ENCODE data around the gene EXOSC7. TPM values are rescaled to one million over a fixed set of nuclear protein-coding genes. Genes with fewer than 3 reads are reported as not detected.

EXOSC7 gene
- polyA plus RNA-seq, 1 of the 3 experiments (the other 2 are of a cell fraction), result 83.5 TPM

GRCh38 chr3:45054196-45054857 lies 78.3 kb downstream of the EXOSC7 start:
- Histone ChIP-seq H3K9ac (no peak overlapping the region), H3K36me3 (replicated peaks in 1 of 2; ENCODE audit: control insufficient read depth in 1 of 2, insufficient read depth in 2 of 2, low read length in 1 of 2) (no peaks in the 10 kb centered on the region), H3F3A (replicated peaks; ENCODE audit: insufficient read depth) (peaks cover 16% of the 10 kb centered on the region), H4K20me1 (ENCODE audit: insufficient read depth) (no peaks in the 10 kb centered on the region), H3K4me2 (0 out of 2 replicates have a peak overlapping the region, but pooled peaks have one; percentile 48), H3K4me1 (ENCODE audit: control insufficient read depth in 1 of 2, insufficient read depth in 2 of 2, low read depth in 1 of 2, low read length in 1 of 2) (peaks cover 0 to 17% of the 10 kb centered on the region in 2 experiments; a peak in 2 of 4 replicates), H3K27ac (ENCODE audit: low read depth in 2 of 2, low read length in 1 of 2) (peak overlapping the region in 1 of 2 experiments; percentile 67; a peak in 3 of 4 replicates), H3K9me2 (no peaks in the 10 kb centered on the region), H3K27me3 (ENCODE audit: insufficient read depth) (no peaks in the 10 kb centered on the region), H3K4me3 (ENCODE audit: low read depth in 2 of 2, low read length in 1 of 2) (no peak overlapping the region), H2AFZ (ENCODE audit: low read depth) (no peak overlapping the region), H3K79me2 (ENCODE audit: insufficient read depth) (no peaks in the 10 kb centered on the region), H3K9me3 (no peaks in the 10 kb centered on the region)
- DNase-seq, result no peak
- TF ChIP-seq CHD2 (IDR thresholded peaks at IDR 0.05; ENCODE audit: low read length, partially characterized antibody), result no peak
- 0 out of 2 replicates have a peak, but pooled peaks have one; percentile 9 for TF ChIP-seq JUND (IDR thresholded peaks at IDR 0.05)
- peak; percentile 77 for TF ChIP-seq TCF12 (IDR thresholded peaks at IDR 0.05)
- peak; percentile 70 for TF ChIP-seq NFIC (IDR thresholded peaks at IDR 0.05; ENCODE audit: borderline replicate concordance)
- 0 out of 2 replicates have a peak, but pooled peaks have one; percentile 24 for TF ChIP-seq POLR2AphosphoS5 (IDR thresholded peaks at IDR 0.05; ENCODE audit: low read depth, low read length)
- TF ChIP-seq PBX3 (IDR thresholded peaks at IDR 0.05), result peak; percentile 41; the same call in 1 of the 2 replicates
- TF ChIP-seq RAD21 (IDR thresholded peaks at IDR 0.05; ENCODE audit: low read length), result no peak
- no peak for TF ChIP-seq IRF3 (IDR thresholded peaks at IDR 0.05; ENCODE audit: low read depth, low read length)
- POLR2A ChIA-PET, result no interaction called here
- CTCF ChIA-PET, result interaction anchor here (5.1 to 9.6 kb wide), 2 partner anchors 12 to 156 kb away, joined by 21 to 129 read pairs; no protein-coding TSS in a partner anchor
- 69% methylated on average over 3 of the region's 3 CpGs for WGBS (ENCODE audit: low lambda C conversion rate)

- H4K20me1 ChIP-seq (ENCODE audit: insufficient read depth), result no peaks in the 10 kb centered on the region
- H3K9me3 ChIP-seq, result no peaks in the 10 kb centered on the region
- no peaks in the 10 kb centered on the region for H3K9me2 ChIP-seq
- no peak for DNase-seq
- TF ChIP-seq YY1 (IDR thresholded peaks at IDR 0.05; ENCODE audit: low read depth) (no peak), FOXM1 (IDR thresholded peaks at IDR 0.05; ENCODE audit: low read depth) (no peak), RFX5 (IDR thresholded peaks at IDR 0.05; ENCODE audit: low read length) (no peak), JUND (IDR thresholded peaks at IDR 0.05) (0 out of 2 replicates have a peak, but pooled peaks have one; percentile 23), NRF1 (IDR thresholded peaks at IDR 0.05; ENCODE audit: low read depth, low read length) (no peak), GATA2 (CRISPR knock-in tag; IDR thresholded peaks at IDR 0.05) (no peak), FOXJ3 (CRISPR knock-in tag; IDR thresholded peaks at IDR 0.05) (no peak), ELF1 (IDR thresholded peaks at IDR 0.05) (no peak), TCF12 (IDR thresholded peaks at IDR 0.05) (peak; percentile 25; the same call in 1 of the 2 replicates), RXRA (IDR thresholded peaks at IDR 0.05; ENCODE audit: borderline replicate concordance, low read depth) (no peak), FOSL2 (IDR thresholded peaks at IDR 0.05; ENCODE audit: borderline replicate concordance, low read depth) (peak; percentile 51; the same call in 1 of the 2 replicates)
- H3K79me2 ChIP-seq (ENCODE audit: insufficient read depth), result no peaks in the 10 kb centered on the region
- H3K4me1 ChIP-seq (ENCODE audit: control insufficient read depth in 1 of 2, insufficient read depth in 2 of 2, low read depth in 1 of 2, low read length in 1 of 2), result peaks cover 0 to 17% of the 10 kb centered on the region in 2 experiments; a peak in 2 of 4 replicates
- 47% methylated on average over 2 of the region's 2 CpGs for WGBS (ENCODE audit: low lambda C conversion rate)
- ChIA-PET CTCF (interaction anchor here (0.6 to 9.6 kb wide), 7 partner anchors 12 to 456 kb away, joined by 3 to 129 read pairs (median 4); no protein-coding TSS in a partner anchor), POLR2A (no interaction called here)
- no peak overlapping the region for H2AFZ ChIP-seq (ENCODE audit: low read depth)
- H3K27me3 ChIP-seq (ENCODE audit: insufficient read depth), result no peaks in the 10 kb centered on the region
- no peaks in the 10 kb centered on the region for H3K36me3 ChIP-seq (replicated peaks in 1 of 2; ENCODE audit: control insufficient read depth in 1 of 2, insufficient read depth in 2 of 2, low read length in 1 of 2)
- peak overlapping the region; percentile 12 for H3K9ac ChIP-seq
- peak overlapping the region; percentile 48; the same call in 1 of the 2 replicates for H3K4me2 ChIP-seq
- H3F3A ChIP-seq (replicated peaks; ENCODE audit: insufficient read depth), result peaks cover 16% of the 10 kb centered on the region
- H3K27ac ChIP-seq (ENCODE audit: low read depth in 2 of 2, low read length in 1 of 2), result peak overlapping the region in 1 of 2 experiments; percentile 67; a peak in 3 of 4 replicates
- no peak overlapping the region for H3K4me3 ChIP-seq (ENCODE audit: low read depth in 2 of 2, low read length in 1 of 2)
These were observed 79.0 kb downstream of the EXOSC7 start for GRCh38 chr3:45055032-45055410.
